Inflammatory macrophage treated with lipopolysaccharide for 1 hour (primary cell): Measurements from ENCODE around the gene CSNK2A1.
"Not testable (repeated sequence)": the region's sequence is repeated elsewhere in the genome, so short reads cannot be mapped to it uniquely, and the experiment has no call there.

Source experiments
- DNase-seq, 2 donors: peaks; one replicate each; pipeline ENCODE4 v3.0.0-alpha.2; 2020 to 2022

CSNK2A1 gene

DNA sequence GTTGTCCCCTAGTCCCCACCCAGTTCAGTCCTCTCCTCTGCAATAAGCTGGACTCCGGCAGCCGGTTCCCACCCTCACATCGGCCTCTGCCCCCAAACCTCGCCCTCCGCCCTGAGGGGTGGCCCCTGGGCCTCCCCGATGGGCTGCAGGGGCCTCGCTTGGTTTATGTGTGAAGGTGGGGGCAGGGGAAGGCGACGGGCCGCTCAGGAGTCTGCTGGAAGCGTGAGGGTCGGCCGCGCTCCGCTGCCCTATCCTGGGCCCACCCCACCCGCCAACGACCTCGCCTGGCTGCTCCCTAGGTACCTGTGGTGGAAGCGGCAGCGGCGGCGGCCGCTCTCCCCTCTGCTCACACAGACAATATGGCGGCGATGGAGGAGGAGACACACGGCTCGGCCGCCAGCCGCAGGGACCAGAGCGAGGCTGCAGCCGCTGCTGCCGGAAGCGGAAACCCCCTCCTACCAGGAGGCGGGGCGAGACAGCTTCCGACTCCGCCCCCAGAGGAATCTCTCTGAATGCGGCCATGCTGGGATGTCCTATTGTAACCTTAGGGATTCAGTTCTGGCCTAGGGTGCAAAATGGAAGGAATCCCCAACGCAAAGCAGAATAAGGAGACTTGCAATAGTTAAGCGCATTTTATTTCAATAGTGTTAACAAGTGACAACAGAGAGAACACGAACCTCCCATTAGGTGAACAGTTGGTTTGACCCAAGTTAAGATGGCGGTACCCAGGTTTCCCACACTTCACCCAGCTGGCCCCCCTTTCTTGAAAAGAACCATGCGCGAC, at the start of gene CSNK2A1:
Gene CSNK2A1, minus strand, starts transcription at position 422 of the 784 bp plus-strand sequence. CDS start 35,239 bp downstream, outside the sequence.
- peak; percentile 92 to 98 for DNase-seq

DNA sequence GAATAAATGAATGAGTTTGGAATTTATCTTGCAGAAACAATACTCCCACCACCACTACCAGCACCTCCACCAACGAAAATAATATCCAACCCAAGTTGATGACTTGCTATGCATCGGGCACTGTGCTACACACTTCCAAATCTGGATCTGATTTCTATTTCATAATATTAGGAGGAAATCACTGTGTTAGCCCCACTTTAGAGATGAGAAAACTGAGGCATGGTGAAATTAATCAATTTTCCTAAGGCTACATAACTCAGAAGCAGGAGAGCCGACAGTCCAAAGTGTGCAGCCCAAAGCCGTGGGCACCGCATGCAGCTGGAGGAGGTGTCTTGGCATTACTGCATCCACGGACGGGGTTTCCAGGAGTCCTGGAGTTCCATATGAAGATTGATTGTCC, 48.9 kb upstream of the CSNK2A1 start:
- no peak for DNase-seq

DNA sequence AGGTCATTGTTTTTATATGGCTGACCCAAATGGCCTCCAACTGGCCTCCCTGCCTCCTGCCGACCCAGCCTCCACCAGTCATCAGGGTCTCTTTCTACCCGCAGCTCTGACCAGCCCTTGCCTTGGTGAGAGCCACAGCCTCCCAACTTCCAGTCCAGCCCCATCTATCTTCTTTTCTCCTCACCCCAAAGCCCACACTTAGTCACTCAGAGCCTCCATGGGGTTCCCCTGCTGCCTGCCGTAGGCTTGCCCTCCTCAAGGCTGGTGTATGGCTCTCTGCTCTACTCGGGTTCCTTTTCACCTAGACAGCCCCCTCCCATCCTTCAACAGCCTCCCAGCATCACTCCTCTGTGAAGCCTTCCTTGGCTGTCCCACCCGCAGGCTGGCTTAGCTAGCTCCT, 48.4 kb upstream of the CSNK2A1 start:
- no peak for DNase-seq

DNA sequence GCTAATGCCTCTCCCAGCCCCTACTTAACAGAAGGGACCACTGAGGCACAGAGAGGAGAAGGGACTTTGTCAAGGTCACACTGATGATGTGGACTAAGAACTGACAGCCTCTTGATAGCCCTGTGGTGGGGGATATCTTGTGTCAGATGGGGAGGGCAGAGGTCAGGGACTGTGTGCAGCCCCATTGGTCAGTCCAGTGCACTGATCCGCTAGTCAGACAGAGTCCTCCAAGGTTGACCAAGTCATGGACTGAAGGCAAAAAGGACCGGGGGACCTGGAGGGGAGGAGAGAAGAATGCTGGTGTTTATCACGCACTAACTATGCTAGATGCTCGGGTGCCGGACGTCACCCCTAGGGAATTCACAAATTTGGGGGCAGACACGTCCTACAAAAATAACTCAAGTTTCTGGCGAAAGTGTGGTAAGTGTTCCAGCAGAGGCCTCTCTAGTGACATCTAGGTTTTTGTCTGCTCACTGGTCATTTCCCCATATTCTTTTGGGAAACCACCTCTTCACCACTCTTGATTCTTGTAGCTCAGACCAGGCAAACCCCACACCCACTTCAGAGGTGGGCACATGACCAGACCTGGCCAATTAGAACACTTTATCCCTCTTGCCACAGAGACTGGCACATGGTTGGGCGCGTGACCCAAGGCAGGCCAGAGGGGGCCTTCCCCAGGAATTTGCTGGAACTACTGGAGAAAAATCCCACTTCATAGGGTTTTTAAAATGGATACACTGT, 45.5 kb upstream of the CSNK2A1 start:
- peak; percentile 73 to 94 for DNase-seq

DNA sequence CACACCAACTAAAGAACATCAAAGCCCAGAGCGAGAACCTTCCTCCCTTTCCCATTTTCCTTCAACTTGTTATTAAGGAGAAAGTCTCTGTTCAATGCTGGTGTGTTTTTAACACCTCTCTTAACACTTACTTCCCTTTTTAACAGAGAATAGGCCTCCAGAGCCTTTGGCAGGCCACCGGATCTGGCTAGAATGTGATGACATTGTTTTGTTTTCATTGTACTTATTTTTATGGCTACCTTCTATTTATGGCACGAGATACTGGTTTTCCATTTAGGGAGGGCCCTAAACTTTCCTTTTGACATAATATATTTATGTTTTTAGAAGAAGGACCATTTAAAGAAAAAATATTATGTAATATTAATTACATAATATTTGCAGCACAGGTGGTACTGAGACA, 44.9 kb upstream of the CSNK2A1 start:
- no peak for DNase-seq

DNA sequence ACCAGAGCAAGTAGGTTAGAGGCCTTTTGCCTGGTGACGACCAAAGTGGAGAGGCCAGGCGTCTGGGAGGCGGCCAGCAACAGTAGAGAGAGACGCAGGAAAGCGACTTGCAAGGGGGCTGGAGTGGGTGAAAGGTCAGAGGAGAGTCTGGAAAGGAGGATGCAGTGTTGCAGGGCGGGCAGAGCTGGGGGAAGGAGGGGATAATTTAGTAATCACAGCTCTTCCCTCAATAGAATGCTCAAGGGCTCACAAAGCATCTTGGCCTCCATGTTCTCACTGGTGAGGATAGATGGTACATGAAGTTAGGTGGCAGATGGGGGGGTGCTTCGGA, 41.3 kb upstream of the CSNK2A1 start:
- DNase-seq: no peak

DNA sequence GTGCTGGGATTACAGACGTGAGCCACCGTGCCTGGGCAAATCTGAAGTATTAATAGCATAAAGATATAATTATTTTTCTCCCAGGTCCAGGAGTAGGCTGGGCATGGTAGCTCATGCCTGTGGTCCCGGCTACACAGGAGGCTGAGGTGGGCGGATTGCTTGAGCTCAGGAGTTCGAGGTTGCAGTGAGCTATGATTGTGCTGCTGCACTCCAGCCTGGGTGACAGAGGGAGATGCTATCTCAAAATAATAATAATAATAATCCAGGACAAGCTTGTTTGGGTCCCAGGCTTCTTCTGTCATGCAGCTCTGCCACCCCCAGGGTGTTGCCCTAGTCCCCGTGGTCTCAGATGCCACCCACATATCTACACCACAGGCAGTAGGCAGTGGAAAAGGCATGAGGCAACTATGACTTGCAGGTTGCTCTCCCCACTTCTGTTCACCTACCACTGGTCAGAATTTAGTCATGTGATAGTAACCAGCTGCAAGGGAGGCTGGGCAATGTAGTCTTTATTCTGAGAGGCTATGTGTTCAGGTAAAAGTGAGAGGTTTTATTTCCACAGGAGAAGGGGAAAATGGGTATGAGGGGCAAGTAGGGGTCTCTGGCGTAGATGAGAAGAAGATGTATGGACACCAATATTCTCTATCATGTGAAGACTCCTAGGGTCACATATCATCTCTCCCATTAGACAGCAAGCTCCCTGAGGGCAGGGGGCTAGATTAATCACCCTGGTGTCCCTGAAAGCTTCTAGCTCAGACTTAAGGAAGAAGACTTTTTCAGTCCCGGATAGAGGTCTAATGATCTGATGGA, 40.8 kb upstream of the CSNK2A1 start:
- peak in 1 of 2 donors; percentile 86 for DNase-seq

DNA sequence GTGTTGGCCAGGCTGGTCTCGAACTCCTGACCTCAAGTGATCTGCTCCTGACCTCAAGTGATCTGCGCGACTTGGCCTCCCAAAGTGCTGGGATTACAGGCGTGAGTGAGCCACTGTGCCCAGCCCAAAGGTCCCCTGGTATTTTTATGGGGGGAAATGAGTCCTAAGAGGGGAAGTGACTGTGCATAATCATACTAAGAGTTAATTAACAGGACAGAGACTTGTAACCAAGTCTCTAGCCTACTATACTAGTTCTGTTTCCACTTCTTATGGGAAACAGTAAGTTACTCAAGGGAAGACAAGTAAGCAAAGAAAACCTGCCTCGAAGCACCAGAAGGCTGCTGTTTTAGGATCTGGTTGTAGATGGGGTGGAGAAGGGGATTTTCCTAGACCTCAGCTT, 38.6 kb upstream of the CSNK2A1 start:
- peak in 1 of 2 donors; percentile 28 for DNase-seq

DNA sequence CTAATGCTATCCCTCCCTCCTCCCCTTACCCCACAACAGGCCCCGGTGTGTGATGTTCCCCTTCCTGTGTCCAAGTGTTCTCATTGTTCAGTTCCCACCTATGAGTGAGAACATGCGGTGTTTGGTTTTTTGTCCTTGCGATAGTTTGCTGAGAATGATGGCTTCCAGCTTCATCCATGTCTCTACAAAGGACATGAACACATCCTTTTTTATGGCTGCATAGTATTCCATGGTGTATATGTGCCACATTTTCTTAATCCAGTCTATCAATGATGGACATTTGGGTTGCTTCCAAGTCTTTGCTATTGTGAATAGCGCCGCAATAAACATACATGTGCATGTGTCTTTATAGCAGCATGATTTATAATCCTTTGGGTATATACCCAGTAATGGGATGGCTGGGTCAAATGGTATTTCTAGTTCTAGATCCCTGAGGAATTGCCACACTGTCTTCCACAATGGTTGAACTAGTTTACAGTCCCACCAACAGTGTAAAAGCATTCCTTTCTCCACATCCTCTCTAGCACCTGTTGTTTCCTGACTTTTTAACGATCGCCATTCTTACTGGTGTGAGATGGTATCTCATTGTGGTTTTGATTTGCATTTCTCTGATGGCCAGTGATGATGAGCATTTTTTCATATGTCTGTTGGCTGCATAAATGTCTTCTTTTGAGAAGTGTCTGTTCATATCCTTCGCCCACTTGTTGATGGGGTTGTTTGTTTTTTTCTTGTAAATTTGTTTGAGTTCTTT, 35.5 kb upstream of the CSNK2A1 start:
- DNase-seq: not testable (repeated sequence)

DNA sequence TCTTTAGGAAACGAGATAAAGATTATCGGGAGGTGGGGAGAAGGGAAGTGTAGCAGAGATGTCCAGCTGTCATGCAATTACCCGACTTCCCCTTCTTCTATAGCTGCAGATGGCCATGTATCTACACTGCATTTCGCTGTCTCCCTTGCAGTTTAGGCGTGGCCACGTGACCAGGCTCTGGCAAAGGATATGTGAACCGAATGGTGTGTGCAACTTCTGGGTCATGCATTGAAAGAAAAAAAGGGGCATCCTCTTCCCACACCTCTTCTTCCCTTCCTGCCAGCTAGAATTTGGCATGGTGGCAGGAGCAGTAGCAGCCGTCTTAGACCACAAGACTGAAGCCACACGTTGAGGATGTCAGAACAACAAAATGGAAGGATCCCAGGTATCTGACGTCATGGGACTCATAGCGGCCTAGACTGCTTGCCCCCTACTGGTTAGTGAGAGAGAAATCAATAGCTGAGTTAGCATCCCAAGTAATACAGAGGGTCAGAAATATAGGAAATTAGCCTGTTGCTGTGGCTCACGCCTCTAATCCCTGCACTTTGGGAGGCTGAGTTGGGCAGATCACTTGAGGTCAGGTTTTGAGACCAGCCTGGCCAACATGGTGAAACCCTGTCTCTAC, 33.7 kb upstream of the CSNK2A1 start:
- DNase-seq: peak in 1 of 2 donors; percentile 6

DNA sequence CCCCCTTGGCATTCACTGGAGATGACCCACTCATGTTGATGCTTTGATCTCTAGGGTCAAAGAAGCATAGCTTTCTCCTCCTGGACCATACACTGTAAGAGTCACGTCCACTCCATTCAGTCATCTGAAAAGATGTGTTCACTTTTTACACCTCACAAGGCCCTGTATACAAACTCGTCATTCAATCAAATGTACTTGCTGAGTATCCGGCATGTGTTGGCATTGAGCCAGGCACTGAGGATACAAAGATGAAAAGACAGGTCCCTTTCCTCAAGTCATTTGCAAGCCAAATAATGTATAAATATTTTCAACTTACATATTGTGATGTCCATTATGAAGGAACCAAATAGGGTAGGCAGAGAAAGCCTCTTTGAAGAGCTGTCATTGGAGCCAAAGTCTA, 32.6 kb upstream of the CSNK2A1 start:
- DNase-seq: no peak

DNA sequence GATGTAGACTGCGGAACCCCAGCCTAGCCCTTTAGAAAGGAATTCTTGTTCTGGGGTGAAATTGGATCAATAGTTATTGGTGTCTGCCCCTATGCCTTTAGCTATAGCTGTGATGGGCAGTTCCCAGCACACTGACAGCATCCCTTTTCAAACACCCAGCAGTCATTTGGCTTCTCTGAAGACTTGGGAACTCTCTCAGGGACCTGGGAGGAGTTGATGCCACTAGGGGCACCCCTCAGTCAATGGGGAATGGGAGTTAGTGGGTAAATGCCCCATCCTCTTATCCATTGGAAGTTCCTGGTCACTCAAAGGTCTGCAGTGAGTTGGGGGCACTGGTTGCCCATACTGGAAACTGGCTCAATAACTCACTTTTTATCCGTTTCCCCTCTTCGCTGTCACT, 31.6 kb upstream of the CSNK2A1 start:
- DNase-seq: no peak

DNA sequence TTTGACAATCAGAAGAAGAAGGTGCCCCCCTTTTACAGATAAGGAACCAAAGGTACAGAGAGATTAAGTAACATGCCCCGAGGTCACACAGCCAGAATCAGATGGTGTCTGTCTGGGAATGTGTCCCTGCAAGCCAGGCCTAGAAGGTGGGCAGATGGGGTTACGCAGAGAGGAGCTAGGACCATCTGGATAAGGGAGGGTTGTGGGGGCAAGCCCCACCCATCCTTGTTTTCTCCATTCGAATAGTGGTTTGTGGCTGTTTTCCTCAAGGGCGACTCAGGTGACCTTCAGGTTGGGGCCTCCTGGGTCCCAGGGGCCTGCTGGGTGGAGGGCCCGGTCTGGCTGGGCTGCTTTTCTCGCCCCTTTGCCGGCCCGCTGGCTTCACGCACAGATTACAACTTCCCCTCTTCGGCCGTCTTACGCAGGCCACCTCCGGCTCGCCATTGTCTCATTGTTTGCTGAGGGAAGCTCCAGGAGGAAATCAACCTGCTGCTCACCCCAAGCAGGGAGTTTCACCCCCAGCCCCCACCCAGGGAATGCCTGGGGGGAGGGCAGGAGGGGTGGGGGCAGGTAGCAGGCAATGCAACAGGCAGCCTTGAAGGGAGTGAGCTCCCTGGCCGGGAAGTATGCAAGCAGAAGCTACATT, 30.8 kb upstream of the CSNK2A1 start:
- no peak for DNase-seq

DNA sequence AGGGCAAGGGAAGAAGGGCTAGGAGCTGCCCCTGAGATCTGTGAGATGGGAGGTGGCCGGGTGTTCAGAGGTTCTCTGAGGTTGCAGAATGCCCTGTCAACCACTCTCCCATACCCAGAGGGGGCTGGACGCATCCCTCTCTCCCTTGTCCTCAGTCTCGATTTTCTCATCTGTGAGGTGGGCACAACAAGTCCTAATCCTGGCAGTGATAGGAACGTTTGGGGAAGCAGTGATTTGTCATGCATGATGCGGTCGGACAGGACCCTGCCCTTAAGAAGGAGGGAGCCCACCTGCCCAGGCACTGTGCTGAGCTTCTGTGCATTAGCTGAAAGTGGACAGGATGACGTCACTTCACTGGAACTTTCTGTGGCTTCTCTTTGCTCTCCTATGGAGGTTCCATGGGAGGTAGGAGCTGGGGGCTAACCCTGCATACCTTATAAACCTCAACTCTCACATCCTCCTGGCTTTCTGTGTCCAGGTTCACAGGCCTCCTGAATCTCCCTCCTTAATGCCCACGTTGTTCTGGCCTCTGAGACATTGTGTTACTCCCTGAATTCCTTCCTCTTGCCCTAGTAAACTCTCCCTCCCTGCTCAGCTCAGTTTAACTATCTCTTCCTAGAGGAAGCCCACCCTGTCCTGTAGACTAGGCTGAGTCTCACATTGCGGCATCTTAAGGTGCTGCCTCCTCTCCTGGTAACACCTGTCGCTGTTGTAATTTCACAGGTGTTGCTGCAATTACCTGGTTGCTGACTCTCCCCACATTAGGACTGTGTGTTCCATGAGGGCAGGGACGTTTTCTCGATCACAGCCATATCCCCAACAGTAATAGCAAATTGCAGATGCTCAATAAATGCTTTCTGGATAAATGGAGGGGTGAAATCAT, 30.1 kb upstream of the CSNK2A1 start:
- no peak for DNase-seq

DNA sequence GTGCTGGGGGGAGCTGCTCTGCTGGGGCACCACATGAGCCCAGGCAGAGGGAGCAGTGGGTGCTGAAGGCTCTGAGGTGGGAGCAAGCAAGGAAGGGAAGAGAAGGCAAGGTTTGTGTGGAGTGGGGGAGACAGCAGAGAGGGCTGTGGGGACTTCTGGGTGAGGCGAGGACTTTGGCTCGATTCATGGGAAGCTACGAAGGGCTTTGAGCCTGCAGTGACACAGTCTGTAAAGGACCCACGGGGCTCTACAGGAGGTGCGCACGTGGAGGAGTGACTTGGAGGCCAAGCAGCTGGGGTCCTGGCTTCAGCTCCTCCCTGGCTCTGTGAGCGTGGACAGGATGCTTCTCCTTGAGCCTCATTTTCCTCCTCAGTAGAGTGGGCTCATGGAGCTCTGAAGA, 29.1 kb upstream of the CSNK2A1 start:
- DNase-seq: no peak

DNA sequence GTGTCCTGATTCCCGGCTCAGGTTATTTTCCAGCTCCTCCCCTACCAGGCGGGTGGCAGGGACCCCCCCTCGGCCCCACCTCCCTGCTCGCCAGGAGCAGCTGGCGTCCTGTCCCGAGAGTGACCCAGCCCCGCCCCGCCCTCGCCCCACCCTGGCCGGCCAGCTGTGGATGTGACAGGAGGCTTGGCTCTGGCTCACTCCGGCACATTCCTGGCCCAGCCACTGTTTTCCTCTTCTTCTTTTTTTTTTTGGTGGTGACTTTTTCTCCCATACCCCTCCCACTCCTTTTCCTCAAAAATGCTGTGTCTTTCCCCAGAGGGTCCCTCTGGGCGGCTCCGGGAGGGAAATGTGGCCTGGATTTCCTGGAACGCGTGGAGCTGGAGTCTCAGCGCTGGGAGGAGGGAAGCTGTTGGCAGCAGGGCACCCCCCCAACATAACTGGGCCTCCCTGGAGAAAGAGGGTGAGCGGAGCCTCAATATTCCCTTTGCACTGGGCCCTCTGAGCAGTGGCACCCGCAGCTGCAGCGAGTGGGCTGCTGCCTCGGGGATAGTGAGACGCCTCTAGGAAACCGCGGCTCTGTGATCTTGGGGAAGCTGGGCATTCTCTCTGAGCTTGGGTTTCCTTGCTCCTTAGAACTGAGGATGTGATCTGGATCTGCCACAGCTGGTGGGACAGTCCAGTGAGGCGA, 28.3 kb upstream of the CSNK2A1 start:
- no peak for DNase-seq

DNA sequence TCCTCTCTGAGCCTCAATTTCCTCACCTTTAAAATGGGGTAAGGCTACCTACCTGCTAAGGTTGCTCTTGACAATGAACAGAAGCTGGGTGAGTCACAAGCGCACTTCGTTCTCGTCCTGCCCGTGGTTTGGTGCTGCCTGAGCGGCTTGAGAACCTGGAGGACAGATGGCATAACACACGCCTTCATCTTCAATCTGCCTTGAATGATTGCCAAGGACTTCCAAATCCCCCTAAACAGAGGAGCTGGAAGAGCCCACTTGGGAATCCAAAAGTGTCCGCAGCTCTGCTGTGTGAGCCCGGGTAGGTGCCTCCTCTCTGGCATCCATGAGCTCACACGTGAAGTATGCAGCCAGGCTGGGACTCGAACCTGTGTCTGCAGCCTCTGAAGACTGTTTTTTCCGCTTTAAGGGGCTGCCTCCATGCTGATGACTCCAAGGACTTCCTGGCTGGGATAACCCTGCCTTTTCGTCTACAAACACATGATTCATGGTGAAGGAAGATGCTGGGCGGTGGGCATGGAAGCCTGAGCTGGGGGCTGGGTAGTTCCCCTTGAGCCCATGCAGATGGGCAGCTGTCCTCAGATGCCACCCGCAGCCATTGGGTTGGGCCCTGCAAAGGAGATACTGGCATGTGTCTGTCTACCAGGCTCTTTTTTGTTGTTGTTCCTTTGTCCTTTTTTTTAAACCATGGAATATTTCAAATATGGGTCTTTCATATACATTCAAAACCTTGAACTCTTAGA, 25.3 kb upstream of the CSNK2A1 start:
- no peak for DNase-seq

DNA sequence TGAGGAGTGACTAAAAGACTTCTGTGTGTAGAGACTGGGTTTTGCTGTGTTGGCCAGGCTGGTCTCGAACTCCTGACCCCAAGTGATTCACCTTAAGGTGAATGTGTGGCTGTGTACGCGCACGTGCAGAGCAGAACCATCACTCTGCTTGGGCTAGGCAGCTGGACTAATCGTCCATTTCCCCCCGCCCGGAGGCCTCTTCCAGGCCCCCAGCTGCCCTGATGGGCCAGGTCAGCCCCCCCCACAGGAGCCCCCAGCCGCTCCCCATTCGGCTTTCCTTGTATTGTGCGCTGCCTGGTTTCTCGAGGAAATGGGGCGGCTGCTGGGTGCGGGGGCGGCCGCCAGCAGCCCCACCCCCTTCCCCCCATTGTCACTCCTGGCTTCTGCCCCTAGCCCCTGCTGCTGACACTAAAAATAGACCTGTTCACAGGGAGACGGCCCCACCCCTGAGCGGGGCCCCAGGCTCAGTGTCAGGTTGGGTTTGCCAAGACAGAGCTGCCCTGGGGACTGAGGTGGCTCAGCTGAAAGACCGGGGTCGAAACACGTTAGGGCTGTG, 24.6 kb upstream of the CSNK2A1 start:
- DNase-seq: no peak

DNA sequence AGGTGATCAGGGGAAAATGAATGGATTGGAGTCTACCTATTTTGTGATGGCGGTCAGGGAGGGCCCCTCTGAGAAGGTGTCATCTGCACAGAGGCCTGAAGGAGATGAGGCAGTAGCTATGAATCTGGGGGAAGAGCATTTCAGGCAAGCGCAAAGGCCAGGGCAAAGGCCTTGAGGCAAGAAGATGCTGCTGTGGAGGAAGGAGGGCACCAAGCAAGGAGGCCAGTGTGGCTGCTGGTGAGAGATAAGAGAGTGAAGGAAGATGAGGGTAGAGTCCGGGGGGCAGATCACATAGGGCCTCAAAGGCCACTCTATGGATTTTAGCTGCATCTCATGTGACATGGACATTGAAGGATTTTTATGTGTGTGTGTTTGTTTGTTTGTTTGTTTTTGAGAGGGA, 20.6 kb upstream of the CSNK2A1 start:
- DNase-seq: no peak
